Measurements from ENCODE around the gene ARL13B. TPM values are rescaled to one million over a fixed set of nuclear protein-coding genes. Genes with fewer than 3 reads are reported as not detected.
A peak's percentile ranks its signal among the peaks of the same experiment; 100 is the strongest.

The ARL13B gene
- total RNA-seq, 2 donors from 2014 or later: 6.4 to 10.7 TPM

DNA sequence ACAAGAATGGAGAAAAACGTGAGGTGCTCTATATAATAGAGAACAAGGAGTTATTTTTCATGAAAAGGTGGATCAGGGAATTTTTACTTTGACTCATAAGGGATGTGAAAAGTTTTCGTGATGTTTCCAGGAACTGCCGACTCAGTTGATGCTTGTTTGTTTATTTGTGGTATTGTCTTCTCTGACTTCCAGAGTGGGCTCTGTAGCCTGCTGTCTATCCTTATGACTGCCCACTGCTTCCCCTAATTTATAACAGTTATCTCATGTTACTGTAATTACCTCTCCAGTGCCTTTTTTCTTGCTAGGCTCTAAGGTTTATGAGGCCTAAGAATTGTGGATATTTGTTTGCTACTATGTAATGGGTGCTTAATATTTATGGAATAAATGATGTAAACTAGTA is 12.3 kb downstream of the ARL13B start:
- Histone ChIP-seq H3K27me3 (replicated peaks; ENCODE audit: insufficient read depth) (no peaks in the 10 kb centered on the region), H3K36me3 (no peaks in the 10 kb centered on the region), H3K4me1 (replicated peaks) (no peaks in the 10 kb centered on the region), H3K9me3 (no peaks in the 10 kb centered on the region), H3K4me3 (no peak overlapping the region), H3K27ac (no peak overlapping the region)
- DNase-seq (ENCODE audit: low spot score): no peak
- TF ChIP-seq POLR2AphosphoS5 (IDR thresholded peaks at IDR 0.05): no peak
- TF ChIP-seq POLR2A (IDR thresholded peaks at IDR 0.05): no peak
- intact Hi-C loops (cut with DNase I): no loop called here
- WGBS: 88% methylated on average over 3 of the region's 3 CpGs

DNA sequence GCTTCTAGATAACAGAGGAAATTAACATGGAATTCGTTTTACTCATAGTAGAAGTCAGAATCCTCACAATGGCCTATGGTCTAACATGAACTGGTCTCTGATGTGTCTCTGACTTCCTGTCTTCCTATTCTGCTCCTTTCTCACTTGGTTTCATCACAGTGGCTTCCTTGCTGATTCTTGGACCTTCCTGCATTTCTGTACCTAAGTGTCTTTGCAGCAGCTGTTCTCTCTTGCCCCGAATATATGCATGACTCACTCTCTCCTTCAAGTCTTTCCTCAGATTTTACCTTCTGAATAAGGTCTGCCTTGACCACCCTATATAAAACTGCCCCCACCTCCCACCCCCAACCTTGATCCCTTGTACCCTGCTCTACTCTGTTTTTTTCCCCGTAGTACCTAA is 14.1 kb downstream of the ARL13B start:
- intact Hi-C loops (cut with DNase I): no loop called here
- Histone ChIP-seq H3K27ac (no peak overlapping the region), H3K9me3 (no peaks in the 10 kb centered on the region), H3K4me3 (no peak overlapping the region), H3K4me1 (replicated peaks) (no peaks in the 10 kb centered on the region), H3K27me3 (replicated peaks; ENCODE audit: insufficient read depth) (no peaks in the 10 kb centered on the region), H3K36me3 (no peaks in the 10 kb centered on the region)
- DNase-seq (ENCODE audit: low spot score): no peak
- TF ChIP-seq POLR2AphosphoS5 (IDR thresholded peaks at IDR 0.05) (no peak), POLR2A (IDR thresholded peaks at IDR 0.05) (no peak)
- TF ChIP-seq, protein P1, sequence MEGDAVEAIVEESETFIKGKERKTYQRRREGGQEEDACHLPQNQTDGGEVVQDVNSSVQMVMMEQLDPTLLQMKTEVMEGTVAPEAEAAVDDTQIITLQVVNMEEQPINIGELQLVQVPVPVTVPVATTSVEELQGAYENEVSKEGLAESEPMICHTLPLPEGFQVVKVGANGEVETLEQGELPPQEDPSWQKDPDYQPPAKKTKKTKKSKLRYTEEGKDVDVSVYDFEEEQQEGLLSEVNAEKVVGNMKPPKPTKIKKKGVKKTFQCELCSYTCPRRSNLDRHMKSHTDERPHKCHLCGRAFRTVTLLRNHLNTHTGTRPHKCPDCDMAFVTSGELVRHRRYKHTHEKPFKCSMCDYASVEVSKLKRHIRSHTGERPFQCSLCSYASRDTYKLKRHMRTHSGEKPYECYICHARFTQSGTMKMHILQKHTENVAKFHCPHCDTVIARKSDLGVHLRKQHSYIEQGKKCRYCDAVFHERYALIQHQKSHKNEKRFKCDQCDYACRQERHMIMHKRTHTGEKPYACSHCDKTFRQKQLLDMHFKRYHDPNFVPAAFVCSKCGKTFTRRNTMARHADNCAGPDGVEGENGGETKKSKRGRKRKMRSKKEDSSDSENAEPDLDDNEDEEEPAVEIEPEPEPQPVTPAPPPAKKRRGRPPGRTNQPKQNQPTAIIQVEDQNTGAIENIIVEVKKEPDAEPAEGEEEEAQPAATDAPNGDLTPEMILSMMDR (IDR thresholded peaks at IDR 0.05): no peak
- 93% methylated on average over 3 of the region's 3 CpGs for WGBS

DNA sequence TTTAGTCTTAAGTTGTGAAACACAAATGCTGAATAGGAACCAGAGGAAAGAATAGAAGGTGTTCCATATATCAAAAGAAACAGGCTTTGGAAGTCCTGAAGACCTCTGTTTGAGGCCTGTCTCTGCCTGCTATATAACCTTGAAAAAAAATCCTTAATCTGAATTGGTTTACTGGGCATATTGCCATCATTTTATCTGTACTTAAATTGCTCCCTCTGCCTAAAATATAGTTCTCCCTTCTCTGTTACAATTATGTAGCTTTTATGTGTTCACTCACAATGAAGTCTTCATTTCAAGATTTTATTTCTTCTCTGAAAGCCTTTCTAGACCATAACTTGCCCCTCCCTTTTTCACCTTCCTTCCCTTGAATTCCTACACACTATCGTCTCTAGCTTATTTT is 21.2 kb downstream of the ARL13B start:
- intact Hi-C loops (cut with DNase I): loop anchor here (5.0 kb wide), 1 partner anchor 66 kb away; no protein-coding TSS in a partner anchor
- Histone ChIP-seq H3K4me1 (replicated peaks) (no peaks in the 10 kb centered on the region), H3K27ac (no peak overlapping the region), H3K9me3 (no peaks in the 10 kb centered on the region), H3K4me3 (no peak overlapping the region), H3K36me3 (no peaks in the 10 kb centered on the region), H3K27me3 (replicated peaks; ENCODE audit: insufficient read depth) (no peaks in the 10 kb centered on the region)
- DNase-seq (ENCODE audit: low spot score): no peak
- 66% methylated on average over 1 of the region's 1 CpG for WGBS
- TF ChIP-seq, protein P1 (IDR thresholded peaks at IDR 0.05): no peak
- no peak for TF ChIP-seq POLR2A (IDR thresholded peaks at IDR 0.05)
- TF ChIP-seq POLR2AphosphoS5 (IDR thresholded peaks at IDR 0.05): no peak

- WGBS: 91% methylated on average over 3 of the region's 3 CpGs
- Histone ChIP-seq H3K36me3 (no peaks in the 10 kb centered on the region), H3K4me1 (replicated peaks) (no peaks in the 10 kb centered on the region), H3K27me3 (replicated peaks; ENCODE audit: insufficient read depth) (no peaks in the 10 kb centered on the region), H3K27ac (no peak overlapping the region), H3K9me3 (no peaks in the 10 kb centered on the region), H3K4me3 (no peak overlapping the region)
- intact Hi-C loops (cut with DNase I): loop anchor here (5.0 kb wide), 1 partner anchor 65 kb away; no protein-coding TSS in a partner anchor
- TF ChIP-seq POLR2AphosphoS5 (IDR thresholded peaks at IDR 0.05): no peak
- TF ChIP-seq POLR2A (IDR thresholded peaks at IDR 0.05): no peak
- TF ChIP-seq, protein P1 (IDR thresholded peaks at IDR 0.05): no peak
- DNase-seq (ENCODE audit: low spot score): no peak
Observed at GRCh38 chr3:94001827-94002495, 22.0 kb downstream of the ARL13B start.

GRCh38 chr3:94004301-94004910 is 24.5 kb downstream of the ARL13B start:
- Histone ChIP-seq H3K36me3 (no peaks in the 10 kb centered on the region), H3K27ac (no peak overlapping the region), H3K27me3 (replicated peaks; ENCODE audit: insufficient read depth) (no peaks in the 10 kb centered on the region), H3K4me1 (replicated peaks) (no peaks in the 10 kb centered on the region), H3K4me3 (no peak overlapping the region), H3K9me3 (no peaks in the 10 kb centered on the region)
- intact Hi-C loops (cut with DNase I): loop anchor here (5.0 kb wide), 1 partner anchor 63 kb away; no protein-coding TSS in a partner anchor
- WGBS: 2% methylated on average over 4 of the region's 4 CpGs
- DNase-seq (ENCODE audit: low spot score): no peak
- TF ChIP-seq POLR2A (IDR thresholded peaks at IDR 0.05) (no peak), POLR2AphosphoS5 (IDR thresholded peaks at IDR 0.05) (peak; percentile 28)
- TF ChIP-seq, protein P1 (IDR thresholded peaks at IDR 0.05): peak; percentile 34 to 83 (median 66)

All from prostate gland (tissue), 2 donors.